SU-DHL-6 (cell line): Measurements from ENCODE around the gene RALGAPA1.

Experiments
- EZH2phosphoT487 ChIP-seq: fragments of 200-600 bp; sonication (generic), shearing (Covaris generic); conservative IDR thresholded peaks from 2 replicates; pipeline ENCODE4 v1.6.1; 2018; ENCODE audit warnings: mild to moderate bottlenecking, antibody characterized with exemption, low read length, moderate library complexity, mixed read lengths
- TF ChIP-seq, protein P1 (sequence below): fragments of 200-600 bp; sonication (generic); IDR thresholded peaks from one replicate; pipeline ENCODE4 v1.5.1; 2017; ENCODE audit warnings: antibody characterized with exemption, mild to moderate bottlenecking, low read length, moderate library complexity; ENCODE audit not compliant: insufficient read depth, poor library complexity, severe bottlenecking

DNA sequence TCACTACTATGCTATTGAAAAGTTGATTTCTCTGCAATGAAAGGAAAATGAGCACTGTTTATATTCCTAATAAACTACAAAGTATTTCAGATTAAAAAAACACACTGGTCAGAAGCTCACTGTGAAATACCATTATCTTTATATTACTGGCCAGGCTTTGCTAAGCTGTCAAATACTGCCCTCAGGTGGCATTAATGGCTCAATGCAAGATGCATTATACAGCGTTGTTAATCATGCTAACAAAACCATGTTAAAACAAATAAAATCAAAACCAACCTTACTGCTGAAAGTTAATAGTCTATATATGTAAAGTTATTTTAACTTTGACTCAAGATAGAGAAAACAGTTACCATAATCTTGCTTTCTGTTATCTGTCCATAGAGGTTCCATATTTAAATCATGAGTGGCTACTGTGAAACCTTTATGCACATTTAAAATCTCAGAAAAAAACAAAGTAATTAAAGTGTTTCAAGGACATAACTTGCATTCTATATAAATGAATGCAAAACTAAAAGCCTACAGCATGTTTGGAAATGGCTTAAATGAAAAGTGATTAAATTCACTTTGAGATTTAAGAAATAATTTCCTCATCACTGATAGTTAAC, 121.7 kb downstream of the RALGAPA1 start:
- TF ChIP-seq, protein P1, sequence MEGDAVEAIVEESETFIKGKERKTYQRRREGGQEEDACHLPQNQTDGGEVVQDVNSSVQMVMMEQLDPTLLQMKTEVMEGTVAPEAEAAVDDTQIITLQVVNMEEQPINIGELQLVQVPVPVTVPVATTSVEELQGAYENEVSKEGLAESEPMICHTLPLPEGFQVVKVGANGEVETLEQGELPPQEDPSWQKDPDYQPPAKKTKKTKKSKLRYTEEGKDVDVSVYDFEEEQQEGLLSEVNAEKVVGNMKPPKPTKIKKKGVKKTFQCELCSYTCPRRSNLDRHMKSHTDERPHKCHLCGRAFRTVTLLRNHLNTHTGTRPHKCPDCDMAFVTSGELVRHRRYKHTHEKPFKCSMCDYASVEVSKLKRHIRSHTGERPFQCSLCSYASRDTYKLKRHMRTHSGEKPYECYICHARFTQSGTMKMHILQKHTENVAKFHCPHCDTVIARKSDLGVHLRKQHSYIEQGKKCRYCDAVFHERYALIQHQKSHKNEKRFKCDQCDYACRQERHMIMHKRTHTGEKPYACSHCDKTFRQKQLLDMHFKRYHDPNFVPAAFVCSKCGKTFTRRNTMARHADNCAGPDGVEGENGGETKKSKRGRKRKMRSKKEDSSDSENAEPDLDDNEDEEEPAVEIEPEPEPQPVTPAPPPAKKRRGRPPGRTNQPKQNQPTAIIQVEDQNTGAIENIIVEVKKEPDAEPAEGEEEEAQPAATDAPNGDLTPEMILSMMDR = peak; percentile 89
- no peak for TF ChIP-seq EZH2phosphoT487
